Stimulated activated CD8-positive, alpha-beta memory T cell treated with anti-CD3 and anti-CD28 coated beads, Interleukin-15, amount 100 ng/mL, for 1 hour (primary cell): Measurements from ENCODE around the gene TRIM54.
A peak's percentile ranks its signal among the peaks of the same experiment; 100 is the strongest.
"Not testable (repeated sequence)": the region's sequence is repeated elsewhere in the genome, so short reads cannot be mapped to it uniquely, and the experiment has no call there.

Experiments
- DNase-seq: peaks from one replicate; pipeline ENCODE4 v3.0.0-alpha.2; 2020; ENCODE audit warnings: low read depth

TRIM54 gene

GRCh38 chr2:27256855-27257454, 25.3 kb upstream of the TRIM54 start:
- no peak for DNase-seq

GRCh38 chr2:27258051-27258450, 24.2 kb upstream of the TRIM54 start:
- no peak for DNase-seq

- DNase-seq, result no peak
Observed at GRCh38 chr2:27261241-27261925, 20.8 kb upstream of the TRIM54 start.

- DNase-seq, result no peak
Observed at GRCh38 chr2:27261926-27262298, 20.3 kb upstream of the TRIM54 start.

GRCh38 chr2:27262379-27263286, 19.6 kb upstream of the TRIM54 start, which contains the start of gene SLC30A3:
TSS of gene SLC30A3 (minus strand) at chr2:27263047. CDS start at chr2:27262906, 141 bp downstream.
- peak; percentile 35 for DNase-seq

GRCh38 chr2:27263287-27264252, 18.7 kb upstream of the TRIM54 start:
- DNase-seq, result no peak

GRCh38 chr2:27264253-27264752, 17.9 kb upstream of the TRIM54 start:
- no peak for DNase-seq

GRCh38 chr2:27264753-27265535, 17.3 kb upstream of the TRIM54 start:
- DNase-seq, result peak; percentile 26

GRCh38 chr2:27265536-27265870, 16.7 kb upstream of the TRIM54 start:
- DNase-seq, result no peak

GRCh38 chr2:27268296-27268695, 13.9 kb upstream of the TRIM54 start:
- not testable (repeated sequence) for DNase-seq

GRCh38 chr2:27270131-27270530, 12.1 kb upstream of the TRIM54 start:
- no peak for DNase-seq

- DNase-seq, result no peak
Observed at GRCh38 chr2:27270670-27271069, 11.6 kb upstream of the TRIM54 start.

GRCh38 chr2:27271631-27272340, 10.4 kb upstream of the TRIM54 start:
- DNase-seq, result no peak

- DNase-seq, result not testable (repeated sequence)
Observed at GRCh38 chr2:27272537-27273522, 9.4 kb upstream of the TRIM54 start.

GRCh38 chr2:27275211-27276150, 6.7 kb upstream of the TRIM54 start, which contains the start of gene DNAJC5G:
TSS of gene DNAJC5G (plus strand) at chr2:27275433. CDS start at chr2:27276729, 1,296 bp downstream.
- no peak for DNase-seq

- no peak for DNase-seq
Observed at GRCh38 chr2:27278010-27278409, 4.2 kb upstream of the TRIM54 start.

GRCh38 chr2:27280826-27281225, 1.4 kb upstream of the TRIM54 start:
- no peak for DNase-seq

GRCh38 chr2:27281442-27281841, 787 bp upstream of the TRIM54 start:
- DNase-seq, result no peak
